Caco-2 (cell line): ENCODE measurements around the gene PRSS21. TPM values are rescaled to one million over a fixed set of nuclear protein-coding genes. Genes with fewer than 3 reads are reported as not detected.

Experiments used
- BruUV-seq: library from RNA; stranded (reverse); fragments of 400-500 nt; replicated peaks from 2 replicates; lab custom pipeline; 2021; lab: Mats Ljungman, UMichigan
- CTCF ChIA-PET: fragments of 300-600 bp; sonication (Branson Sonifier 250); formaldehyde crosslinking; loops from one replicate; lab custom pipeline; 2022; ENCODE audit warnings: antibody characterized with exemption; lab: Charles Lee
- POLR2A ChIA-PET: fragments of 300-600 bp; sonication (Branson Sonifier 250); formaldehyde crosslinking; loops from one replicate; lab custom pipeline; 2022; ENCODE audit warnings: antibody characterized with exemption; lab: Charles Lee
- DNase-seq, 2 experiments: peaks; one replicate each; pipeline versions ENCODE4 v3.0.0 to v3.0.0-alpha.2; 2020 to 2022
- H3K27me3 ChIP-seq: replicated peaks from 2 replicates; pipeline ENCODE4 v1.6.0; 2011; ENCODE audit warnings: low read length; ENCODE audit not compliant: control insufficient read depth, insufficient read depth
- H3K36me3 ChIP-seq: 2 replicates; pipeline ENCODE4 v1.5.1; 2011; ENCODE audit warnings: low read length; ENCODE audit not compliant: control insufficient read depth, insufficient read depth
- H3K4me1 ChIP-seq: fragments of 250-450 bp; sonication (Bioruptor Pico); 2 replicates; pipeline ENCODE4 v1.5.1; 2020; ENCODE audit warnings: mild to moderate bottlenecking
- H3K4me3 ChIP-seq: 2 replicates; pipeline ENCODE4 v1.5.1; 2011; ENCODE audit warnings: low read depth, mild to moderate bottlenecking, control low read depth, low read length
- H3K9me3 ChIP-seq: fragments of 250-450 bp; sonication (Bioruptor Pico); 2 replicates; pipeline ENCODE4 v1.5.1; 2020; ENCODE audit warnings: mild to moderate bottlenecking, moderate library complexity
- H3K27ac Mint-ChIP-seq: one replicate; pipeline ENCODE4 v1.8.0; 2022; ENCODE audit warnings: mixed read lengths; ENCODE audit not compliant: unreplicated experiment
- H3K27me3 Mint-ChIP-seq: one replicate; pipeline ENCODE4 v1.8.0; 2022; ENCODE audit warnings: mixed read lengths; ENCODE audit not compliant: insufficient read depth, unreplicated experiment
- H3K36me3 Mint-ChIP-seq: one replicate; pipeline ENCODE4 v1.8.0; 2022; ENCODE audit warnings: mild to moderate bottlenecking, mixed read lengths; ENCODE audit not compliant: insufficient read depth, unreplicated experiment
- H3K4me1 Mint-ChIP-seq: one replicate; pipeline ENCODE4 v1.8.0; 2022; ENCODE audit warnings: low read depth, mixed read lengths; ENCODE audit not compliant: unreplicated experiment
- H3K4me3 Mint-ChIP-seq: one replicate; pipeline ENCODE4 v1.8.0; 2022; ENCODE audit warnings: mild to moderate bottlenecking, moderate library complexity, mixed read lengths; ENCODE audit not compliant: unreplicated experiment
- H3K9me3 Mint-ChIP-seq: one replicate; pipeline ENCODE4 v1.8.0; 2022; ENCODE audit warnings: mixed read lengths; ENCODE audit not compliant: unreplicated experiment
- intact Hi-C: fragments of 100-400 bp; cut with micrococcal nuclease; formaldehyde crosslinking; loops from one replicate; pipeline ENCODE4 v1.10.0; 2022; ENCODE audit not compliant: unreplicated experiment
- total RNA-seq: library from RNA; stranded (reverse); gene quantifications from 2 replicates; pipeline ENCODE4 v1.2.3, GENCODE V29; 2022
- TF ChIP-seq, protein P1 (sequence below), 2 experiments: fragments of 200-600 bp in 1 of 2; IDR thresholded peaks; 1 replicate in 1 of 2; 2 replicates in 1 of 2; pipeline versions ENCODE4 v1.5.1 to v1.8.0; 2011 to 2022; ENCODE audit warnings: antibody characterized with exemption in 1 of 2, control low read depth in 1 of 2, inconsistent platforms in 1 of 2, low read depth in 1 of 2, low read length in 1 of 2, mild to moderate bottlenecking in 1 of 2, moderate library complexity in 1 of 2; ENCODE audit not compliant: insufficient read depth in 1 of 2, severe bottlenecking in 1 of 2, unreplicated experiment in 1 of 2

PRSS21 gene
- total RNA-seq, 1 experiment from 2014 or later, result not detected

DNA sequence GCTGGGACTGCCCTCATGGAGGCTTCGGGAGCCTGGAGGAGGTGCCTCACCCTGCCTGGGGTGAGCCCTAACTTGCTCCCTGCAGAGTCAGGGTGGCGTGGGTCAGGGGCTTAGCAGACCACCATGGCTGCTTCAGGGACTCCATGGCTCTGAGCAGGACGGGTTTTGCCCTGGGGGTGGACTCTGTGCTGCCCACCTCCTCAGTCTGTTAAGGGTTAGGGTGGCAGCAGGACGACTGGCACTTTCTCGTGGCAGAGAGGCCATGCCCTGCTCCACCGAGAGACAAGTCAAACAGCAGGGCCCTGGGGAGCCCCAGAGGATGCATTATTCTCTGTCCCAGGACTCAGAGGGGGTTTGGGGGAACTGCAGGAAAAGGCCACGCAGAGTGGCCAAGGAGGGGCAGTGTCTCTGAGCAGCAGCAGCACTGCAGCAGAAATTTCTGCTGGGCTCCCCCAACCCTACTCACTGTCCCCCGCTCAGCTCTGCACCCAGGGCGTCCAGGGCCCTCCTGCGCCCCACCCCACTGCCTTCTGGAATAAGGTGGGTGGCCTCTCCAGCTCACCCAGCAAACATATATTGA is 42.7 kb downstream of the PRSS21 start:
- CTCF ChIA-PET, result interaction anchor here (2.1 kb wide), 1 partner anchor 21 kb away, joined by 8 read pairs; no protein-coding TSS in a partner anchor
- intact Hi-C loops, result loop anchor here (5.0 kb wide), 1 partner anchor 107 kb away; the partner anchor contains the start of gene SRRM2
- Histone ChIP-seq H3K4me1 (peaks cover 10% of the 10 kb centered on the region; the same call in 1 of the 2 replicates), H3K36me3 (peaks cover 9% of the 10 kb centered on the region), H3K4me3 (no peak overlapping the region), H3K27me3 (no peaks in the 10 kb centered on the region), H3K9me3 (peaks cover 12% of the 10 kb centered on the region)
- DNase-seq, result no peak
- no peaks in the 10 kb centered on the region for H3K27me3 Mint-ChIP-seq
- BruUV-seq, result no TSS peak
- H3K4me3 Mint-ChIP-seq, result no peak overlapping the region
- TF ChIP-seq, protein P1, sequence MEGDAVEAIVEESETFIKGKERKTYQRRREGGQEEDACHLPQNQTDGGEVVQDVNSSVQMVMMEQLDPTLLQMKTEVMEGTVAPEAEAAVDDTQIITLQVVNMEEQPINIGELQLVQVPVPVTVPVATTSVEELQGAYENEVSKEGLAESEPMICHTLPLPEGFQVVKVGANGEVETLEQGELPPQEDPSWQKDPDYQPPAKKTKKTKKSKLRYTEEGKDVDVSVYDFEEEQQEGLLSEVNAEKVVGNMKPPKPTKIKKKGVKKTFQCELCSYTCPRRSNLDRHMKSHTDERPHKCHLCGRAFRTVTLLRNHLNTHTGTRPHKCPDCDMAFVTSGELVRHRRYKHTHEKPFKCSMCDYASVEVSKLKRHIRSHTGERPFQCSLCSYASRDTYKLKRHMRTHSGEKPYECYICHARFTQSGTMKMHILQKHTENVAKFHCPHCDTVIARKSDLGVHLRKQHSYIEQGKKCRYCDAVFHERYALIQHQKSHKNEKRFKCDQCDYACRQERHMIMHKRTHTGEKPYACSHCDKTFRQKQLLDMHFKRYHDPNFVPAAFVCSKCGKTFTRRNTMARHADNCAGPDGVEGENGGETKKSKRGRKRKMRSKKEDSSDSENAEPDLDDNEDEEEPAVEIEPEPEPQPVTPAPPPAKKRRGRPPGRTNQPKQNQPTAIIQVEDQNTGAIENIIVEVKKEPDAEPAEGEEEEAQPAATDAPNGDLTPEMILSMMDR (IDR thresholded peaks at IDR 0.05; ENCODE audit: insufficient read depth in 1 of 2, low read depth in 1 of 2, low read length in 1 of 2, severe bottlenecking in 1 of 2, unreplicated experiment in 1 of 2), result no peak
- peaks cover 37% of the 10 kb centered on the region for H3K36me3 Mint-ChIP-seq
- POLR2A ChIA-PET, result no interaction called here
- H3K4me1 Mint-ChIP-seq, result peaks cover under 1% of the 10 kb centered on the region
- H3K27ac Mint-ChIP-seq, result no peak overlapping the region
- H3K9me3 Mint-ChIP-seq, result peaks cover 3% of the 10 kb centered on the region

- Mint-ChIP-seq H3K36me3 (peaks cover 26% of the 10 kb centered on the region), H3K4me3 (no peak overlapping the region), H3K4me1 (no peaks in the 10 kb centered on the region), H3K27me3 (no peaks in the 10 kb centered on the region), H3K27ac (no peak overlapping the region), H3K9me3 (no peaks in the 10 kb centered on the region)
- DNase-seq, result peak in 1 of 2 experiments; percentile 47
- ChIA-PET POLR2A (no interaction called here), CTCF (interaction anchor here (0.5 kb wide), 1 partner anchor 90 kb away, joined by 3 read pairs; no protein-coding TSS in a partner anchor)
- TF ChIP-seq, protein P1 (IDR thresholded peaks at IDR 0.05; ENCODE audit: insufficient read depth in 1 of 2, low read depth in 1 of 2, low read length in 1 of 2, severe bottlenecking in 1 of 2, unreplicated experiment in 1 of 2), result no peak
- Histone ChIP-seq H3K36me3 (peaks cover 2% of the 10 kb centered on the region; the same call in 1 of the 2 replicates), H3K27me3 (no peaks in the 10 kb centered on the region), H3K4me1 (peaks cover 8% of the 10 kb centered on the region; the same call in 1 of the 2 replicates), H3K4me3 (no peak overlapping the region), H3K9me3 (peaks cover 10% of the 10 kb centered on the region)
- no TSS peak for BruUV-seq
- intact Hi-C loops, result no loop called here
These were observed 44.0 kb downstream of the PRSS21 start for GRCh38 chr16:2860826-2861567.

DNA sequence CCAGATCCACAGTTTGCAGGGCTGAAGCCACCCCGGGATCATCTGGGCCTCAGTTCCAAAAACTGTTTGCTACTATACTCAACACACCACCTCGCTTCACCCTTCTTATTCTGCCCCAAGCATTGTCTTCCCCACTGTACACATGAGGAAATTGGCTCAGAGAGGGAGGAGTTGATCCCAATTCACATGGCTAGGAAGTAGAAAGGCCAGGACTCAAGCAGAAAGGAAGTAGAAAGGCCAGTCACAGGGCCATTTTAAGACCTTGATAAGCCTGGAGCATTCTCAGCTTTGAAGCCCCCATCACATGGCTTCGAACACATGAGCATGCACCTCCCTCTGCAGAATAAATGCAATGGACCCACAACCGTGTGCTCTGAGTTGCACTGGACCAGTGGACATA is 48.6 kb downstream of the PRSS21 start:
- H3K27ac Mint-ChIP-seq, result no peak overlapping the region
- no peaks in the 10 kb centered on the region for H3K27me3 ChIP-seq
- ChIA-PET CTCF (no interaction called here), POLR2A (no interaction called here)
- intact Hi-C loops, result no loop called here
- no peaks in the 10 kb centered on the region for H3K4me1 Mint-ChIP-seq
- no peaks in the 10 kb centered on the region for H3K4me1 ChIP-seq
- H3K9me3 ChIP-seq, result peaks cover 8% of the 10 kb centered on the region
- H3K36me3 ChIP-seq, result no peaks in the 10 kb centered on the region
- peaks cover 3% of the 10 kb centered on the region for H3K27me3 Mint-ChIP-seq
- no peaks in the 10 kb centered on the region for H3K9me3 Mint-ChIP-seq
- no peak overlapping the region for H3K4me3 Mint-ChIP-seq
- no TSS peak for BruUV-seq
- no peak overlapping the region for H3K4me3 ChIP-seq
- no peaks in the 10 kb centered on the region for H3K36me3 Mint-ChIP-seq
- DNase-seq, result no peak
- TF ChIP-seq, protein P1 (IDR thresholded peaks at IDR 0.05; ENCODE audit: insufficient read depth in 1 of 2, low read depth in 1 of 2, low read length in 1 of 2, severe bottlenecking in 1 of 2, unreplicated experiment in 1 of 2), result no peak
